NCI-H526 (cell line): ENCODE measurements around the gene AIG1.
"Not testable (repeated sequence)": the region's sequence is repeated elsewhere in the genome, so short reads cannot be mapped to it uniquely, and the experiment has no call there.

Experiments
- DNase-seq, 2 experiments: peaks; one replicate each; lab custom pipeline; 2025; lab: John Stamatoyannopoulos, UW

AIG1 gene

DNA sequence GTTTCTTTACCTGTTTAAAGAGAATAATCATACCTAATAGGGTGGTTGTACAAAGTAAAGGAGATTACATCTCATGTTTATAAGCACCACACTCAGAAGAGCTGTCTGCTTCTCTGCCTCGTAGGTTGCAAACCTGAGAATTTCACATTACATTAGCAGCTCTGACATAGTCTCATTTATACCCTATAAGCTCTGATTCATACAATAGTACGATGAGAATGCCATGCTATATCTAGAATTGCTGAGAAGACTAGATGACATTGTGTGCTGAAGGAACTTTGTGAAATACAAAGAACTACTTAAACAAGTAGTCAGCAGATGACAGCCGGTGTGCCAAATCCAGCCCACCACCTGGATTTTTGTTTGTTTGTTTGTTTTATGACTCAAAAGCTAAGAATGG is 268.6 kb downstream of the AIG1 start:
- DNase-seq, result no peak

- no peak for DNase-seq
Measured at GRCh38 chr6:143331362-143331761, 270.7 kb downstream of the AIG1 start.

DNA sequence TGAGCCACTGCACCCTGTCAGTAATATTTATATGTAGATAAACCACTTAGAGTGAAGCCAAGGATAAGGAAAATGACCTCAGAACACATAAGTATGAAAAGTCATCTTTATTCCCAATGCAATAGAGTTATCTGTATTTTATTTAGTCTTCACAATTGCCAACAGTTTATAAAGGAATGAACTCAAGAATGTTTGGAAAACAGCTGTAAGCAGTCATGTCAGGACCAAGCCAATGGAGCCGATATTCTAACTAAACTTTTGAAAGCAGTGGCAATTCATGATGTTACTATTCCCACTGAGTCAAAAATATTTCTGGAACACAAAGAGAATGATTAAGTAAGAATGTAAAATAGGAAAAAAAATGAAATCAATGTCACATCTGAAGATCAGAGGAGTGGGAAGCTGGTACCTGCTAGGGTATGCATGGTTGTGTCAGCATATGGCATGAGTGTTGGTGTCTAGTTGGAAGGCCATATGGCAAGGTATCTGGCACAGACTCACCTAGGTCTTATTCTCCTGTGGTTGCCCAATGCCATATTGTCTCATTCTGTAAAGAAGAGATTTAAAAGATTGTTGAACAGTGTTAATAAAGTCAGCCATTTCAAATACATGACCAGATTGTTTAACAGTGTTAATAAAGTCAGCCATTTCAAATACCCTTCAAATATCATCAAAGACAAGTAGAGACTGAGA is 271.6 kb downstream of the AIG1 start:
- no peak for DNase-seq

GRCh38 chr6:143333081-143333480 is 272.4 kb downstream of the AIG1 start:
- no peak for DNase-seq

GRCh38 chr6:143333749-143334520 is 273.2 kb downstream of the AIG1 start:
- no peak for DNase-seq

- no peak for DNase-seq
Measured at GRCh38 chr6:143335865-143336264, 275.2 kb downstream of the AIG1 start.

- no peak for DNase-seq
Measured at GRCh38 chr6:143336446-143337152, 275.9 kb downstream of the AIG1 start.

DNA sequence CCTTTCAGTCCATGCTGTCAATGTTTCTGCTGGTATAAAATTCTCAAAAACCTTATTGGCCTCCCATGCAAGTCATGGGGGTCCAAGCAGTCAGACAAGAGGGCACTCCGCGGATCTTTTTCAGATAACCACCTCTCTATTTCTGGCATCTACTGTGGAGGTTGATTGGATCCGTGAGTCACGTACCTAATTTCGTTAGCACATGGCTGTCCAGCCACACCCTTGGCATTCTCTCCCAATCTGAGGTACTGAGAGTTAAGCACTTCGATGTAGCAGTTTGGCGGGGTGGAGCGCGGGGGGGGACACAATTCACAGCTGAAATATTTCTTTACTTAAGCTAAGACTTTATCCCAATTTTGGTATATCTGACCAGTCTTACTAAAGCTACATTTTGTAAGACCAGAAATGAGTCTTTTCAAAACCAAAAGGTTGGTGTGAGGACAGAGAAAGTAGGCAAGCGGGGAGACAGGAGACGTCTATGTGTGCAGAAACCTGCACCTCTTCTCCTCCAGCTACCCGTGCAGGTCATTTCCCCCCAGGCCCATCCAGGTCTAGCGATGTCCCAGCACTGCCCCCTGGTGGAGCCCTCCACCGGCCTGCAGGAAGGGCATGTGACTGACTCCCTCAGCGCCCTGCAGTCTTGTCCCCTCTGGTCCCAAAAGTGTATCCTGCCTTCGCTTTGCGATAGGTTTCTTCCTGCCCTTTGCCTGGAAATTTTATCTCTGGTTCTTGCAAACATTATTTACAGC is 276.7 kb downstream of the AIG1 start:
- DNase-seq, result peak in 1 of 2 experiments; percentile 48

GRCh38 chr6:143339223-143339622 is 278.5 kb downstream of the AIG1 start:
- DNase-seq, result peak in 1 of 2 experiments; percentile 1

GRCh38 chr6:143345477-143345876 is 284.8 kb downstream of the AIG1 start:
- not testable (repeated sequence) for DNase-seq

GRCh38 chr6:143346004-143346403 is 285.3 kb downstream of the AIG1 start:
- no peak for DNase-seq

DNA sequence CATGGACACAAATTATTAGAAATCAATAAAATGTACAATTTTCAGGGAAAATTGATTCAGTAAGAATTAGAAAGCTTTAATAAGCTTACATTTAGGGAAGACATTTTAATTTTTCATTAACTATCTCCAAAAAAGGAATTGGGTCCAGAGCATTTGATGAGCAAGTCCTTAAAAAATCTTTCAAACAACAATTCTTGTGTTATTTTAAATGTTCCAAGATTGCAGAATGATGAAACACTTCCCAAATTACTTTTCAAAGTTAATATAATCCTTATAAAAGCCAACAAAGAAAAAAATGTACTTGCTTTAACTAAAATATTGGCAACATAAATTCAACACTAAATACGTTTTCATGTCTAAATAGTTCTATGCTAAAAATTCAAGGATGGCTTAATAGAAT is 287.8 kb downstream of the AIG1 start:
- no peak for DNase-seq

DNA sequence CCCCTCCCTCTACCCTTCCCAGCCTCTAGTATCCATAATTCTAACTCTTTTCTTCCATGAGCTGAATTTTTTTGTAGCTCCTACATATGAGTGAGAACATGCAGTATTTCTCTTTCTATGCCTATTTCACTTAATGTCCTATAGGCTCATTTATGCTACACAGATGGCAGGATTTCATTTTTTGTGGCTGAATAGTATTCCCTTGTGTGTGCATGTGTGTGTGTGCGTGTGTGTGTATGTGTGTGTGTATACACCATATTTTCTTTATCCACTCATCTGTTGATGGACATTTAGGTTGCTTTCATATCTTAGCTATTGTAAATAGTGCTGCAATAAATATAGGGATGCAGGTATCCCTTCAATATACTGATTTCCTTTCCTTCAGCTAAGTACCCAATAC is 288.8 kb downstream of the AIG1 start:
- no peak for DNase-seq

DNA sequence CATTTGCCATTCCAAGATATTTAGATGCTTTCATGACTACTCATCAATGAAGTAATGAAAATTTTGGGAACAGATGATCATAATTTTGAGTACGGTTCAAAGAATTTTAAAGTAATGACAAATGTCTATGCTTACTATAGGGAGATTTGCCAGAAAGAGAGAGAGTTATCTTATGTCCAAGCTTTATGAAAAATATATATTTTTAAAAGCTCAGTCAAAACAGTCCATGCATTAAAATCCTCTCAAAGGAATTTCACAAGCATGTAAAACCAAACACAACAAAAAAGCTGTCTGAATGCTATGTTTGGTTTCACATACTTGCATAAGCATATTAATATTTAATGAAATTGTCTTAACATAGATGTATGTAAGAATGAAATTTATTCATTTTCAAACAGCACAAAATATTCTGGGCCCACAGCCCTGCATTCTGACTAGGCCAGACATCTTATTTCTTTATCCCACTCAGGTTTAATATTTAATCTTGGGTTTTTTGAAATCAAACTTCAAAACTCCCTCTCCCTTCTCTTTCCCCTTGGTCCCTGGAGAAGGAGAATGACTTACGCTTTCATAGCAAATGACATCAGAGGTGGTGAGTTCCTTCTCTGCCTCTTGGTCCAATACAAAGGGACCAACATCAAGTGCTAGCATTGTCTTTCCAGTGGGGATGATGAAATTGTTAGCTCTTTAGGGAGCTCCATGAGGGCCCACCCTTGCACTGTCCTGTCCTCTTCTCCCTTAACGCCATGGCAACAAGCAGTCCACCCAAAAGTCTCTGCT is 295.6 kb downstream of the AIG1 start:
- DNase-seq, result no peak

- no peak for DNase-seq
Measured at GRCh38 chr6:143357152-143357551, 296.5 kb downstream of the AIG1 start.

GRCh38 chr6:143357561-143358255 is 297.0 kb downstream of the AIG1 start:
- DNase-seq, result no peak

GRCh38 chr6:143361536-143362191 is 301.0 kb downstream of the AIG1 start:
- no peak for DNase-seq

- DNase-seq, result no peak
Measured at GRCh38 chr6:143362192-143362558, 301.5 kb downstream of the AIG1 start.

DNA sequence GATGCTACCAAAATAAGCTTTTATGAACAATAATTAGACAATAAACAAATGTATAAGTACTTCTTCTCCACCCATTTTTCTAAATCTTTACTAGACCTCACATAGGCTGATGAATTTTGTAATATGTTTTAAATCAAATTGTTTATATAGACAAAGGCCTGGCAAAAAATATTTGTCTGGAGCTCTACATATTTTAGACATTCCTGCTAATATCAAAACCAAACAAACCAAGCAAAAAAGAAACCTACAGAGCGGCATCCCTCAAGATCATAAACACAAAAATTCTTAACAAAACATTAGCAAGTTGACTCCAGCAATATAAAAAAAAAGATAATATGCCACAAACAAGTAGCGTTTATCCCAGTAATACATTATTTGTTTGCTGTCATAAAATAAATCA is 302.6 kb downstream of the AIG1 start:
- no peak for DNase-seq

DNA sequence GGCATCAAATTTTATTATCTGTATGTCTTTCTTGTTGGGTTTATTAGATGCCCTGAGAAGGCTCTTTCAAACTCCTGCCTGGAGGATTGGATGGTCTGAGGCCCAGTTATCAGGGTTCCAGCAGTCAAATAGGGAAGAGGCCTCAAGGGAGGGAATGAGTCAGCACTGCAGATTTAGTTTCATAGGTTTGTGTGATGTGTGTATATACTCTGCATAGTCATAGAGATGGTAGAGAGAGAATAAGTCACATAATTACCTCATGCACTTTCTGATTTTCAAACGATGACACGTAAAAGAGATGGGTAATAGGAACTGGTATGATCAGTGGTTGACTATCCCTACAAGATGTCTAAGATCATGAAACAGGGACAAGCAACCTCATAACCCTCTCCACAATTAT is 307.7 kb downstream of the AIG1 start:
- no peak for DNase-seq
